ENCODE measurements around the gene ITPRID2. TPM values are rescaled to one million over a fixed set of nuclear protein-coding genes. Genes with fewer than 3 reads are reported as not detected.

Gene ITPRID2
- total and polyA plus RNA-seq, 5 experiments from 2014 or later = 1.8 to 58.4 (median 4.6) TPM

Other genes with a start within 250 kb of the ITPRID2 start
- not detected for gene CERKL, start 234.6 kb upstream of the ITPRID2 start, total RNA-seq
- gene CERKL, start 234.6 kb upstream of the ITPRID2 start, polyA plus RNA-seq = 10 to 100 TPM; 11.7 to 16.7 (median 13.4) TPM
- gene NEUROD1, start 211.2 kb upstream of the ITPRID2 start, total RNA-seq = not detected
- gene NEUROD1, start 211.2 kb upstream of the ITPRID2 start, polyA plus RNA-seq = not detected
- not detected for gene PPP1R1C, start 94.1 kb downstream of the ITPRID2 start, total RNA-seq
- not detected for gene PPP1R1C, start 94.1 kb downstream of the ITPRID2 start, polyA plus RNA-seq